HG03439 (cell line): ENCODE results near the gene RER1.

Source experiments
- ATAC-seq: cut with Tn5 transposase; IDR thresholded peaks from one replicate; pipeline ENCODE4 v1.9.1; 2021; ENCODE audit warnings: mild to moderate bottlenecking, moderate library complexity; ENCODE audit not compliant: unreplicated experiment

The RER1 gene

DNA sequence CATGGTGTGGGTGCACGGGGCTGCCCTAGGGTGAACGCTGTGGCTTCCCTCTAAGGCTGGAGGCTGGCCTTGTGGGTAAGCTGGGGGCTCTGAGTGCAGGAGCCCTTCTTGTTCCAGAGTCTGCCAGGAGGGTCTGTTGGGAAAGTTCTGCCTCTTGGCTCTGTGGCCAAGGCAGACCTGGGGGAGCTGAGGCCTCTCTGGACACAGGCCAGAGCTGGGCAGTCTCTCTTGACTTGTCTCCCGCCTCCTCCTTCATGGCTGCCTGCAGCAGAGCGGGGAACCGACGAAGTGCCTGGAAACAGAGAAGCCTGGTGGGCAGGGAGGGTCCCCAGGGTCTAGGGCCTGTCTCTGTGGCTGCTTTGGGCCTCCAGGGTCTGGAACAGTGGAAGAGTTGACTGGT, 51.0 kb downstream of the RER1 start:
- no peak for ATAC-seq

GRCh38 chr1:2443277-2444137, 51.9 kb downstream of the RER1 start:
- ATAC-seq = no peak

DNA sequence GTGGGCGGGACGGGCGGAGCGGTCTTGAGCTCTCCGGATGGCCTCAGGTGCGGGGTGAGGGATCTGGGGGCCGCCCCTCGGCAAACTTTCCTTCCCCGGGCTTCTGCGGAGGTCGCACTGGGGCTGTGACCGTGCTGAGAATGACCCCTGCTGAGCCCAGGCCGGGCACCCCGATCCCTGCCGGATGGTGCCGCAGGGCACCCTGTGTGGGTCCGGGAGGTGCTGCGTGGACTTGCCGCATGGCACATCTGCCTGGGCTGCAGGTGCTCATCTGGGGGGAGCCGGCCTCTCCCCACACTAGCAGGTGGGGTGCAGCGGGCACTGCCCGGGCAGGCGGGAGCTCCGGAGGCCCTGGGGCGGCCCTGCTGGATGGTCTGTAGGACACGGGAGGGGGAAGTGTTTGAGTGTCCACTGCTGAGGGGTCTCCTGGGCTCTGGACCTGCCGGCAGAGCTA, 52.5 kb downstream of the RER1 start:
- ATAC-seq = no peak

GRCh38 chr1:2445162-2445822, 53.7 kb downstream of the RER1 start:
- ATAC-seq = no peak

GRCh38 chr1:2445823-2446215, 54.2 kb downstream of the RER1 start:
- no peak for ATAC-seq

GRCh38 chr1:2446394-2446793, 54.8 kb downstream of the RER1 start:
- ATAC-seq = no peak

- no peak for ATAC-seq
Measured at GRCh38 chr1:2446861-2447260, 55.2 kb downstream of the RER1 start.

DNA sequence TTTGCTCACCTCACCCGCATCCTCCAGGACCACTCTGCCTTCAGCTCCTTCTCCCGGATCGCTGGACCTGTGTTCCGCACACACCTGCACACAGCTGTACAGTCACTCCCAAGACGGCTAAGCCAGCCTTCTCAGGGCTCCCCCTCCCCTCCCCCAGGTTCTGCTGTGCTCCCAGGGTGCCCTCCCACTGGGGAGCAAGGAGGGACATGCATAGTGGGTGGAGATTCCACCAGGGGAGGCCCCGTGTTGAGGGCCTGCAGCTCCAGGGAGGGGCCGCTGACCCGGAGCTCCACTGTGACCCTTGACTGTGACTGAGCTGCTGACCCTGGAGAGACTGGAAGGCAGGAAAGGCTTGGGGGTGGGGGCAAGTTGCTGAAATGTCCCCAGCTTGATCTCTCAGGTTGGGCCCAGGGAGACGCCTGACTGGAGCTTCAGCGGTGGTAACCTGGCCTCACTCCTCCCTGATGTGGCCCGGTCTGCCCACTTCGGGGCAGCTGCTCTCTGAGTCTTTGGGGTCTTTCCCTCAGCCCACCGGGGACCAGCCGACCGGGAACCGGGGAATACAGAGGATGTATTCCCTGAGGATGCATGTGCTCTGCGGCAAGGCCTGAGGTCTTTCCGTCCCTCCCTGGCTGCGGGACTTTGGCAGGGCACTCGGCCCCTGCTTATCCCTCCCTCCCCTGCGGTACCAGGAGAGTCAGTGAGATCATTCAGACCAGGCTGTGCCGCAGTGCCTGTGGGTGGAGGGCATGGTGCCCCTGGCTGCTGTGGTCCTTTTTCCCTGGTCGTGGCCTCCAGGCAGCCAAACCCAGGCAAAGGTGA, 55.8 kb downstream of the RER1 start:
- no peak for ATAC-seq

GRCh38 chr1:2448098-2448445, 56.4 kb downstream of the RER1 start:
- no peak for ATAC-seq

DNA sequence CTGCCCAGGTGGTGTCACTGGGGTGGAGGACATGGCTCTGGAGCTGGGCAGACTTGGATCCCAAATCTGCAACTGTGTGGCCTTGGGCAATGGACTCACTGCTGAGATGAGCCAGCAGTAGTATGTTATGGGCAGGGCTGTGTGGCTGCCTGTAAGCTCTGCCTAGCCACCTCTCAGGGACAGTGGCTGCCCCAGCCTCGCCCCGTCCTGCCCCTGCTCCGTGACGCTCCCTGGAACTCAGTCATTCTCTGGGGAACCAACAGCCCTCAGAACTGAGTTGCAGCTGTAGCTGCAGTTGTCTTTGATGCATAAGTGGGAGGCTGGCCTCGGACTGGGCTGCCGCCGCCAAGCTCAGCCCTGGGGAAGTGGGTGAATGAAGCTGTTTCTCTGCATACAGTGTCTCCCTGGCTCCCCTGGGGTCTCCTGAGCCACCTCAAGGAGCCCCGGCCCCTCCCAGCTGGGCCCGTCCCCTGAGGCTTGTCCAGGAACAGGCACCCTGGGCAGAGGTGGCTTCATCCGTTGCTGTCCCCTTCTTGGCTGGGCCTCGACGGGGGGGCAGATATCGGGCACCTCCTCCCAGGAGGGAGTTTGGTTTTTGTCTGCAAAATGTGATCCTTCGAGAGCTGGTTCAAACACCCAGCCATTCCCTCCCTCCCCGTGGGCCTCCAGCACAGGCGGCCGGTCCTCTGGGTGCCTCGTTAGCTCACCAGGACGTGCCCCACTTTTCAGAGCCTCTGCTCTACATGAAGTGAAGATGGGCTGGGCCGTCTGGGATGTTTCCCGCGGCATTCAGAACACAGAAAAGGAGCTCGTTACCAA, 58.2 kb downstream of the RER1 start:
- no peak for ATAC-seq

DNA sequence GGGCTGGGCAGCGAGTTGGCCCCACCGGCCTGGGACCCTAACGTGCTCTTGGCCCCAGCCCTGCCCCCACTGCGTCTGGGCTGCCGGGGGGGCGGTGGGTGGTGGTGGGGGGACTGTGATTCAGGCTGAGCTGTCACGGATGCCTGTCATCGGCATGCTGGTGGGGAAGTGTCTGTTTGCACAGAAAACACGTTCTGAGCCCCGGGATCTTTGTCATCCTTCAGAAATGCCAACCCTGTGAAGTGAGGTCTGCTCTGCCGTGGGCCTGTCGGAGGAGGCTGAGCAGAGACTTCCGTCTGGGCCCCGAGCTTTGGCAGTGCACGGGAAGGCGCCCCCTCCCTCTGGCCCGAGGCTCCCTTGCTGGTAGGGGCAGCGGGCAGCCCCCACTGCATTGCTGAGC, 60.1 kb downstream of the RER1 start:
- ATAC-seq = no peak

DNA sequence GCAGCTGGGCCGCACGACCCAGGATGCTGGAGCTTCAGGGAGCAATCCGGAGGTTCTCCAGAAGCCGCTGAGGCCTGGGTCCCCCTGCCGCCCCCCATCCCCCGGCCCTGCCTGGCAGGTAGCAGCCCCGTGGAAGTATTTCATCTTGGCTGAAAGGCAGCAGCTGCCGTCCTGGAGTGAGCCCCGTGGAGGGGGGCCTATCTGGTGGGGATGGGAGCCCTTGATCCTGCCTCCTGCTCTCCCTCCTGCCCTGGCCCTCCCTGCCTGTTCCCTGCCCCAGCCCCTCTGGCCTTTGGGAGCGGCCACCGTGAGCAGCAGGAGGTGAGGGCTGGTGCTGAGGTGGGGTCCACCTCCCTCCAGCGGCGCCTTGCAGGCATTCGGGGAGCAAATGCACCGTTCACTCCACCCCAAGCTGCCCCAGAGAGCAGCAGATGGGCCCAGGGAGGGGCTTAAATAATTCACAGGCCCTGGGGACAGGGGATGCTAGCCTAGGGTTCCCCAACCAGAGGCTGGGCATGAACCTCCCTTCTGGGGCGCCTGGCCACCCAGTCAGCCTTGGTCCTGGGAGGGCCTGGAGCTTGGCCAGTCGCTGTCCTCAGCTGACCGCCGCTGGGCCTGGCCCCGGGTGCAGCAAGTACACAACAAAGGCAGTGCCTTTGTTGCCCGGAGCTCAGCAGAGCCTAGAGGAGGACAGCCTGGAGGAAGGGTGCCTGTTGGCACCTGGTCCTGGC, 60.7 kb downstream of the RER1 start:
- ATAC-seq = no peak

DNA sequence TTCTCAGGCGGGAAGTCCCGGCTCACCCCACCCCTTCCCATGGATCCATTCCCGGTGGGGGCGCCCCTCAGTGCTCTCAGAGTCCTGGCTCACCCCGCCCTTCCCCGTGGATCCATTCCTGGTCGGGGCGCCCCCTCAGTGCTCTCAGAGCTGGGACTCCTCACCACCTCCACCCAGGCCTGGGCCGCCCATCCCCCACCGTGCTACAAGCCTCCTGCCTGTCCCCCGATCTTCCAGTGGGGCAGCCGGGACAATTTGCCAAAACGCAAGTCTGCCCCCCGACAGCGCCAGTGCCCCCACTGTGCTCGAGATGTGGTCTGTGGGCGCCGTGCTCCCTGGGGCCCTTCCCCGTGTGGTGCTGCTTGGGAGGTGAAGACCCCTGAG, 61.3 kb downstream of the RER1 start:
- no peak for ATAC-seq

GRCh38 chr1:2454227-2454626, 62.6 kb downstream of the RER1 start:
- ATAC-seq = no peak
